ENCODE measurements around the gene KCNAB3.

The KCNAB3 gene

DNA sequence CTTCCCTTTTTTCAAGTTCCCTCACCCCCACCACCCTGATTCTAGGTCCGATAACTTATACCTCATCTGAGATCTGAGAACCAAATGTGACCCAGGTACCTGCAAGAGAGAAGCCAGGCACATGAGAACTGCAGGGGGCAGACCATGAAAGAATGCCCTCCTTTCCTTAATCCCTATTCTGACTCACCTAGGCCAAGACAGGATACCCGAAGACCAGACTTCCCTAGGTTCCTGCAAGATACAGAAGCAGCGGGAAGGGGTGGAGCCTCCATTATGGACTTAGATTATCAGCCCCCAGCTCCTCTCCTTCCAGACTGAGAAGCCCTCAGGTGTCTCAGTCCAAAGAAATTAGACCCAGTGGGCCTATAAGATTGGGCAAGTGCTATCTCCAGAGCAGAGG, 2.1 kb downstream of the KCNAB3 start:
- TF ChIP-seq ZNF274 (IDR thresholded peaks at IDR 0.05; ENCODE audit: low read depth, low read length): no peak
- H3K4me3 ChIP-seq (ENCODE audit: low read length): no peak overlapping the region

DNA sequence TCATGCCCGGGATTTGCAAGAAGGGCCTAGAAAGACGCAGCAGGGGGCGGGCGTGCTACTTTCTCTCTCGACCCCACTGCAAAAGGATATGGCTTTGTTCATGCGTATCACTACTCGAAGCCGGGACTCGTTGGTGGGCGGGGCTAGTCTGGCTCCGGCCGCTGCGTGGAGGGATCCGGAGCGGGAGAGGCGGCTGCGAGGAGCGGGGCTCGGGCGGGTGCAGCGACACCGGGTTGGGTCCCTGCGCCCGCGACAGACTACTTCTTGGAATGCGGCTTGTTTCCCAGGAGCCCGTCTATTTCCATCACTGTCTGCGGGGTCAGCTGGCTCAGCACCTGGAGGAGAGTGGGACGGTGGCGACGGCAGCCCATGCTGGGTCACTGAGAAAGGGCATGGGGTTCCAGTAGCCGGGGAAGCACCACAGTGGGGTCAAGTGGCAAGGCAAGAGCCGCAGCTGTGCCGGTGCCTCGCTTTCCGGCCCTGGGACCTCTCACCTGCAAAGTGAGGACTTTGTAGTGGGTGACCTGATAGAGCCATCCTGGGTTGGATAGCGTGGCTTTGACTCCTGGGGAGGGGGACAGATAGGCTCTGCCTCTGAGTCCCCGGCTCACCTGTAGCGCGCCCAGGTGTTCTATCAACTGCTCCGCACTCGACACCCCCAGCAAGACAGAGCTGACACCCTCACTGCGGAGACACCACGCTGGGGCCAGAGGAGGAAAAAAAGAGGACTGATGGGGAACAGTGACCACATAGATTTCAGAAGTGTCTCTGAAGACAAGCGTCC, 6.6 kb downstream of the KCNAB3 start:
- TF ChIP-seq ZNF274 (IDR thresholded peaks at IDR 0.05; ENCODE audit: low read depth, low read length): no peak
- peak overlapping the region; percentile 29; the same call in 1 of the 2 replicates for H3K4me3 ChIP-seq (ENCODE audit: low read length)

DNA sequence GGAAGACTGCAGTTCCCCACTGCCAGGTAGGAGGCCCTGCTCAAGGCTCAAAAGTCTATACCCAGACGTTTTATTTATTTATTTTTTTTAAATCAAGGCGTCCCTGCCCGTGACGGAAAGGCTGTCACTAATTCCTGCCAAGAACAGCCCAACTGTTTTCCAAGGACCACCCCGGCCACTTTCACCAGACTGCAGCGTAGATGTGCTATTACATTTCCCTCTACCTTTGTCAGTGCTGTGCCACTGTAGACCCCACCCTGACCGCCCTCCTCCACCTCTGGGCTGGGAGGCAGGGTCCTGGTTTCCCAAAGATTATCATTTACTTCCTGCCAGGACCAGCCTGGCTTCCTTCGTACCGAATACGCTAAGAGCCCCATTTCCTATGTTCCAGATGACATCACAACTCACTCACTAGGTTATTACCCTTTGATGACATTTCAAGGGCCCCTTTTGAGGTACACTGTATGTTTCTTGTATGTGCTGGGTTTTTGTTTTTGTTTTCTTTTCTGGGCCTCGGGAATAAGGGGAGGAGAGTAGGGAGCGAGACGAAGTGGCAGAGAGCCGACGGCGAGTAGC, 7.3 kb downstream of the KCNAB3 start:
- no peak for TF ChIP-seq ZNF274 (IDR thresholded peaks at IDR 0.05; ENCODE audit: low read depth, low read length)

DNA sequence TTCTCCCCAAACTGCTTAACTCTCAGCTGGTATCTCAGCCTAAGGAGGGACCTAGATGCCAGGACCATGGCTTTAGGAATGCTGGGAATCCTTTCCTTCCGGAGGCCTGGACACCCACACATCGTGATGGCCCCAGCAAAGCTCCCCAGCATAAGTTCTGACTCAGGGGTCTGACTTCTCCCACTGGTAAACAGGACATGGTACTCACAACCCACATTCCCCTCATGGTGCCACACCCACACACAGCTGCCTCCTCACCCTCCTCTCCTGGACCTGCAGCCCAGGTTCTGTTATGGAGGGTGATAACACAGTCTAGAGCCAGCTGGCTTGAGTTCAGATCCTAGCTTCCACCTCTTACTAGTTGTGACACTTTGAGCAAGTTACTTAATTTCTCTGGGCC, 12.8 kb downstream of the KCNAB3 start:
- no peak for TF ChIP-seq ZNF274 (IDR thresholded peaks at IDR 0.05; ENCODE audit: low read depth, low read length)
- no peak overlapping the region for H3K4me3 ChIP-seq (ENCODE audit: low read length)

More for the DNA sequence above, 7.3 kb downstream of the KCNAB3 start:
- peak overlapping the region; percentile 29; the same call in 1 of the 2 replicates for H3K4me3 ChIP-seq (ENCODE audit: low read length)

DNA sequence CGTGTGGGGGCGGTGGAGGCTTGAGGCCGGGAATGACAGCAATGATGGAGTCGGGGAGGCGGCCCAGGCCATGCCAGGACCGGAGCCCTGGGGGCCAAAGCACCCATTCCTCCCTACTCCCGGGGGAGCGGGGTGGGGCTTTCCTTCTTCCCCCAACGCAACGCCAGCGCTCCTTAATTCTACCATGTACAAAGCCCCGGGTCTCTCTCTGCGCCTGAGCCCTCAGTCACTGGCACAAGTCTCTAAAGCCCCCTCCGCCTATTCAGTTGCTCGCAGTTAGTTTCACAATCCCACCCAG, 13.3 kb downstream of the KCNAB3 start:
- TF ChIP-seq ZNF274 (IDR thresholded peaks at IDR 0.05; ENCODE audit: low read depth, low read length): no peak
- H3K4me3 ChIP-seq (ENCODE audit: low read length): peak overlapping the region; percentile 41; the same call in 1 of the 2 replicates

DNA sequence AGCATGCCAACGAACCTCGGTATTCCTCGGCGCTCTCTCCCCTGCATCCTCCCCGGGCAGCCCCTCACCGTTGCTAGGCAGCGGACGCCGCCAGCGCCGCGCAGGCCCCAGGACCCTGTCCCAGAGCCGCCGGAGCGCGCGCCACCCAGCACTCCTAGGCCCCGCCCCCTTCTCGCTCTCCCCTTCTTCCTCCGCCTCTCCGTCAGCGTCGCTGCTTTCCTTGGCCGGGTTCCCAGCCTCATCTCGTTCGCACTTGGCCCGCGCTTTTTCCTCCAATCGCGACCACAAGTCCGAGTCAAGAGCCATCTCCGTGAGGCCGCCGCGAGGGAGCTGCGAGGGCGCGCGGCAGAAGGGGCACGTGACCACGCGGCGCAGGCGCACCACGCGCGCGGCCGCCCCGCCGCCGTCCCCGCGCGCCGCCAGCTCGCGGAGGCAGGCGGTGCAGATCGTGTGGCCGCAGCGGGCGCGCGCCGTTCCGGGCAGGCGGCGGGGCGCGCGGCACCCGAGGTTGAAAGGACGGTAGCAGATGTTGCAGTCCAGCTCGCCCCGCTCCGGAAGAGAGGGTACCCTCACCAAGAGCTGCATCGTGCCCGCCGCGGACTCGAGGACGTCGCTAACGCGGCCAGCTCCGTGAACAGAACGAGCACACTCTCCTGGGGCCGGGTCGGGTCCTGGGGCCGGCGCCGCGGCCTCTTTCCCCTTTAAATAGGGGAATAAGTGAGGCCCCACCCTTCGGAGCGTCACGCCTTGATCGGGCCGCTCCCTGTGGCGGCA, 13.9 kb downstream of the KCNAB3 start, which contains the start of gene RNF227:
TSS of gene RNF227 (minus strand) at position 679 of the 774 bp plus-strand sequence. CDS start at position 585, 94 bp downstream.
- TF ChIP-seq ZNF274 (IDR thresholded peaks at IDR 0.05; ENCODE audit: low read depth, low read length): no peak
- H3K4me3 ChIP-seq (ENCODE audit: low read length): peak within 1 kb of the TSS; percentile 41; the same call in 1 of the 2 replicates

DNA sequence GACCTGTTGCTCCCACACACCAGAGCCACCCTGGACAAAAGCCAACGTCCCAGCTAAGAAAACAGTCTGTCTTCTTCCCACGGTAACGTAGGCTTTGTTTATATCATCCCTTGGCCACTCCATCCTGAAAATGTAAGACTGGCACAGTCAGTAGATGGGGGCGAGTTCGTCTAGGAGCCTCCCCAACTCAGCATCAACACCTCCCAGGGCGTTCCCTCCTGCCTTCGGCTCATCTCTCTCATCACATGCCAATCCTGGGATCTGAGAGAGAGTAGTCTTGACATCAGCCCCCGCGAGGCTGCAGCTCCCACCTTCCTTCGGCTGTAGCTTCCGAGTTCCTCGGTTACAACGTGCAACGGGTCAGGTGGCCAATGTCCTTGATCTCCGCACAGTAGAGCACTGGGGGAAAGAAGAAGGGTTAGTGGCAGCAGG, 14.5 kb downstream of the KCNAB3 start:
- no peak for TF ChIP-seq ZNF274 (IDR thresholded peaks at IDR 0.05; ENCODE audit: low read depth, low read length)

DNA sequence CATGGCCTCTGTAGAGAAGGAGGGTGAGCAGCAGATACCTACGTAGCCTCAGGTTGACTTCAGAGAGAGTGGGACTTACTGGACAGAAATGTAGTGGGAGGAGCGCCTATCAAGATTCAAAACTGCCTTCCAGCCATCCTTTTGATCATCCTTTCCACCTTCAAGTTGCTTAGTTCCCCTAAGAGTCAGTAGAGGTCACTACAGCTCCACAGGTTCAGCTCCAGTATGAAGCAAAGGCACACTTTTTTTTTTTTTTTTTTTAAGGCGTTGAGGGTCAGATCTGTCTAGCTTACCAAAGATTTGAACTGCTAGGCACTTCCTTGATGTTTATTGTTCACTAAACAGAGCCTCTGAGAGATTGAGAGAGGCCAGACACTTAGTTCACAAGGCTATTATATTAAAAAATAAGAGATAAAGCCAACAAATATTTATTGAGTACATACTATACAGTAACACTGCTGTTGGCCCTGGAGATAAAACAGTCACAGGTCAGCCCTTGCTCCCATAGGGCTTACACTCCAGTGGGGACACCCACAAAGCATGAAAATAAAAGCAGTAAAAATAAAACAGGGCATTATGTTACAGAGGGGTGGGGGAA, 16.6 kb downstream of the KCNAB3 start:
- no peak for TF ChIP-seq ZNF274 (IDR thresholded peaks at IDR 0.05; ENCODE audit: low read depth, low read length)
- no peak overlapping the region for H3K4me3 ChIP-seq (ENCODE audit: low read length)

More for the DNA sequence above, 14.5 kb downstream of the KCNAB3 start:
- peak overlapping the region; percentile 41; the same call in 1 of the 2 replicates for H3K4me3 ChIP-seq (ENCODE audit: low read length)

DNA sequence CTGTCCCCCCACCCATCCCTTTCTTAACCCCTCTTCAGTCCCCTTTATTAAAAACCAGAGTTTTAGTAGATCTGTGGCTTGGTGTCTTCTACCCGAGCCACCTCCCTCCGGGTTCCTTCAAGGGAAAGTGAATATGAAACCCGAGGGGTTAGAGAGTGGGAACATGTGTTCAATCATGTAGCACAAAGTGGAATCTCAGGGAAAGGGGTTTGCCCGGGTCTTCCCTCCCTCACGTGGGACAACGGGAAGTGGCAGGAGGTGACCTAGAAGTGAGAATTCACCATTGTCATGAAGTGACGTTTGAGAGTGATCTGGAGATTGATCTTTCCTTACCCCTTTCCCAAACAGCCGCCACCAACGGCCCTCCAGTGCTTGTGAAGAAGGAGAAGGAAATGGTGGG, 18.5 kb downstream of the KCNAB3 start:
- TF ChIP-seq ZNF274 (IDR thresholded peaks at IDR 0.05; ENCODE audit: low read depth, low read length): no peak
- H3K4me3 ChIP-seq (ENCODE audit: low read length): no peak overlapping the region

DNA sequence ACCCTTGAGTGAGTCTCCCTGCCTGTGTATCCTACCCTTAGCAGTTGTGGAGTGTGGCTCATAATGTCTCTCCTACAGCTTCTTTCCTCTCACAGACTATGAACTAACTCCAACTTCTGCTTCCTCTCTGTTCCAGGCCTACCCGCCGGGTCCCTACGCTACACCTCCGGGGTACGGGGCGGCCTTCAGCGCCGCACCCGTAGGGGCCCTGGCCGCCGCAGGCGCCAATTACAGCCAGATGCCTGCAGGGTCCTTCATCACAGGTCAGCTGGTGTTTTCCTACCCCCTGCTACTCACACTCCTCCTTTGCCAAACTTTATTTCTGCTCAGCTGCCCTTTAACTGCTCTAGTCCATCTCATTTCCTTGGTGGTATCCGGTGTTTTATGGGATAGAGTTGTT, 18.9 kb downstream of the KCNAB3 start:
- no peak overlapping the region for H3K4me3 ChIP-seq (ENCODE audit: low read length)
- TF ChIP-seq ZNF274 (IDR thresholded peaks at IDR 0.05; ENCODE audit: low read depth, low read length): no peak

DNA sequence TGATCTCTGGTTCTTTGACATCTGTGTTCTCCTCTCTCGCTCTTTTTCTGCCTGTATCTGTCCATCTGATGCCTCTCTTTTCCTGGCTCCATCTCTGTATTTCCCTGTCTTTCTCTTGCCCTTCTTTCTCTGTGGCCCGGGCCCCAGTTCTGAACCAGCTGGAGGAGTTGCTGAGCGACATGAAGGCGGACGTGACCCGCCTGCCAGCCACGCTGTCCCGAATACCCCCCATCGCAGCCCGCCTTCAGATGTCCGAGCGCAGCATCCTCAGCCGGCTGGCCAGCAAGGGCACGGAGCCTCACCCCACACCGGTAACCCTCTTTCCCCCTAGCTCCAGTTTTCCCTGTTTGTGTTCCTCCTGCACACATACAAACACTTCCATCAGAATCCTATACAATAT, 19.4 kb downstream of the KCNAB3 start:
- no peak overlapping the region for H3K4me3 ChIP-seq (ENCODE audit: low read length)
- TF ChIP-seq ZNF274 (IDR thresholded peaks at IDR 0.05; ENCODE audit: low read depth, low read length): no peak

DNA sequence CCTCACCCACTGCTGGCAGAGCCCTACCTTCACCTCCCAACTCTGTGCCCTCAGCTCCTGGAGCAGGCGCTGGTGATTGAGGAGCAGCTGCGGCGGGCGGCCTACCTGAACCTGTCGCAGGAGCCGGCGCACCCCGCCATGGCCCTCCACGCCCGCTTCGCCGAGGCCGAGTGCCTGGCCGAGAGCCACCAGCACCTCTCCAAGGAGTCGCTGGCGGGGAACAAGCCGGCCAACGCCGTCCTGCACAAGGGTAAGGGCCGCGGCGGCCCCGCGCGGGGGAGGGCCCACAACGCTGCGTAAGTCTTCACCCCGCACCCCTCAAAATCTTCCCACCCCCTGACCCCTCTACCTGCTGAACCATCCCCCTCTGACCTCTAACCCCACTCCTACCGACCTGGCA, 20.6 kb downstream of the KCNAB3 start:
- no peak overlapping the region for H3K4me3 ChIP-seq (ENCODE audit: low read length)
- TF ChIP-seq ZNF274 (IDR thresholded peaks at IDR 0.05; ENCODE audit: low read depth, low read length): no peak

DNA sequence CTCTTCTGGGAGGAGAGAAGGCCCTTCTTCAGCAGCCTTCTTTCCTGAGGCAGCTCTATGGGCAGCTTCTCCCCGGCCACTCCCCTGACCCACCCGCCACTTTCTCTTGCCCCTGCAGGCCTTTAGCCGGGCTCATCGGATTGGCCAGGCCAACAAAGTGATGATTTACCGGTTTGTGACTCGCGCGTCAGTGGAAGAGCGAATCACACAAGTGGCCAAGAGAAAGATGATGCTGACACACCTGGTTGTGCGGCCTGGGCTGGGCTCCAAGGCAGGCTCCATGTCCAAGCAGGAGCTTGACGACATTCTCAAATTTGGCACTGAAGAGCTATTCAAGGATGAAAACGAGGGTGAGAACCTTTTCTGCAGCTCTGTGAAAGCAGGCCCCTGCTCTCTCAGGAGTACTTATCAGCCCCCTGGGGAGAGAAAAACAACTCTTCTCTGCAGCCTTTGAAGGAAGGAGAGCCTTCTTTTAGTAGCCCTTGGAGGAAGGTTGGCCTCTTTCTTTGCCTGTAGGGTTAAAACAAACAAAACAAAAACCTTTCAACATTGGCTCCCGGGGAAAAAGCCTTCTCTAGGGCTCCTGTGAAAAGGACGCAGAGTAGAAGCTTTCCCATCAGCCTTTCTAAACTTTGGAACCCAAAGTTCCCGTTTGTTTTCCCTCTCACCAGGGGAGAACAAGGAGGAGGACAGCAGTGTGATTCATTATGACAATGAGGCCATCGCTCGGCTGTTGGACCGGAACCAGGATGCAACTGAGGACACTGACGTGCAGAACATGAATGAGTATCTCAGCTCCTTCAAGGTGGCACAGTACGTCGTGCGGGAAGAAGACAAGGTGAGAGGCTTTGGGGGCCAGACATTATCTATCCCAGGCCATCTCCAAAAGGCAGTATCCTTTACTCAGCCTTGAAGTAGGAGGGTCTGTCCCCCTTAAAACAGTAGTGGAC, 26.2 kb downstream of the KCNAB3 start:
- no peak for TF ChIP-seq ZNF274 (IDR thresholded peaks at IDR 0.05; ENCODE audit: low read depth, low read length)
- H3K4me3 ChIP-seq (ENCODE audit: low read length): no peak overlapping the region

Measured in GM08714 (cell line).